ENCODE measurements around the gene PCDH7.
A peak's percentile ranks its signal among the peaks of the same experiment; 100 is the strongest.

The PCDH7 gene, protein sequence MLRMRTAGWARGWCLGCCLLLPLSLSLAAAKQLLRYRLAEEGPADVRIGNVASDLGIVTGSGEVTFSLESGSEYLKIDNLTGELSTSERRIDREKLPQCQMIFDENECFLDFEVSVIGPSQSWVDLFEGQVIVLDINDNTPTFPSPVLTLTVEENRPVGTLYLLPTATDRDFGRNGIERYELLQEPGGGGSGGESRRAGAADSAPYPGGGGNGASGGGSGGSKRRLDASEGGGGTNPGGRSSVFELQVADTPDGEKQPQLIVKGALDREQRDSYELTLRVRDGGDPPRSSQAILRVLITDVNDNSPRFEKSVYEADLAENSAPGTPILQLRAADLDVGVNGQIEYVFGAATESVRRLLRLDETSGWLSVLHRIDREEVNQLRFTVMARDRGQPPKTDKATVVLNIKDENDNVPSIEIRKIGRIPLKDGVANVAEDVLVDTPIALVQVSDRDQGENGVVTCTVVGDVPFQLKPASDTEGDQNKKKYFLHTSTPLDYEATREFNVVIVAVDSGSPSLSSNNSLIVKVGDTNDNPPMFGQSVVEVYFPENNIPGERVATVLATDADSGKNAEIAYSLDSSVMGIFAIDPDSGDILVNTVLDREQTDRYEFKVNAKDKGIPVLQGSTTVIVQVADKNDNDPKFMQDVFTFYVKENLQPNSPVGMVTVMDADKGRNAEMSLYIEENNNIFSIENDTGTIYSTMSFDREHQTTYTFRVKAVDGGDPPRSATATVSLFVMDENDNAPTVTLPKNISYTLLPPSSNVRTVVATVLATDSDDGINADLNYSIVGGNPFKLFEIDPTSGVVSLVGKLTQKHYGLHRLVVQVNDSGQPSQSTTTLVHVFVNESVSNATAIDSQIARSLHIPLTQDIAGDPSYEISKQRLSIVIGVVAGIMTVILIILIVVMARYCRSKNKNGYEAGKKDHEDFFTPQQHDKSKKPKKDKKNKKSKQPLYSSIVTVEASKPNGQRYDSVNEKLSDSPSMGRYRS (N-terminal part only)

DNA sequence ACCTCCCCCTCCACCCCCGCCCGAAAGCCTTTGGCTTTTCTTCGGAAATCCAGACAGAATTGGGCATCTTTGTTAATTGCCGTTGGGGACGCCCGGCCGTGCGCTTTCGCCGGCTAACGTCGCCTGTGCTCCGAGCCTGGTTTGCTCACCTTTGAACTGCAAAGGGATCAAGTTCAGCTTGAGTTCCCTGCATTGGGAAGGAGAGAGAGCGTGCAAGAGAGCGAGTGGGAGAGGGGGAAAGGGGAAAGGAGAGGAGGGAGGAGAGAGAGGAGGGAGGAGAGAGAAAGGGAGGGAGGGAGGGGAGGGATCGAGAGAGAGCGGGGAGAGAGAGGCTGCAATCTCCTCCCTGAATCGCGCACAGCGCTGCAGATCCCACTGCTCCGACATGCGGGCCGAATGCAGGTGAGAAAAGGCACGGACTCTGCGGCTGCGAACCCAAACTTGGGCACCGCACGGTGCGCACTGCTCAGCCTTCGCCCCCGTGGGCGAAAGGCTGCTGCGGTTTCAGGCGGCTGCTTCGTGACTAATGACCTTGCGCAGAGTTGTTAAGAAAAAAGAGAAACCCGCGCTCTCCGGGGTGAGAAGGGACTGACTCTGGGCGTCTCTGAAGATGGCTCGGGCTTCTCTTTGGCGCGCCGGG is at the start of gene PCDH7:
Gene PCDH7 (plus strand): TSS at position 349 of the 640 bp plus-strand sequence. CDS start 1,054 bp downstream, outside the sequence.
- Histone ChIP-seq H3K4me3 (ENCODE audit: low read depth in 1 of 2, low read length in 2 of 2) (peak within 1 kb of the TSS; percentile 72 to 83), H3K27ac (ENCODE audit: low read depth, low read length) (peak within 1 kb of the TSS; percentile 8), H3K36me3 (ENCODE audit: control insufficient read depth in 1 of 2, insufficient read depth in 2 of 2, low read length in 2 of 2) (no peaks in the 10 kb centered on the region), H3K27me3 (ENCODE audit: control insufficient read depth in 1 of 2, insufficient read depth in 2 of 2, low read length in 2 of 2) (peaks cover 14 to 36% of the 10 kb centered on the region in 2 donors), H3K9ac (ENCODE audit: low read depth in 1 of 2, low read length in 2 of 2) (peak within 1 kb of the TSS; percentile 43 to 60), H3K4me1 (ENCODE audit: control insufficient read depth in 1 of 2, insufficient read depth in 2 of 2, low read length in 2 of 2) (peaks cover 12 to 38% of the 10 kb centered on the region in 2 donors), H3K9me3 (ENCODE audit: control insufficient read depth in 1 of 2, low read length in 2 of 2) (no peaks in the 10 kb centered on the region)

DNA sequence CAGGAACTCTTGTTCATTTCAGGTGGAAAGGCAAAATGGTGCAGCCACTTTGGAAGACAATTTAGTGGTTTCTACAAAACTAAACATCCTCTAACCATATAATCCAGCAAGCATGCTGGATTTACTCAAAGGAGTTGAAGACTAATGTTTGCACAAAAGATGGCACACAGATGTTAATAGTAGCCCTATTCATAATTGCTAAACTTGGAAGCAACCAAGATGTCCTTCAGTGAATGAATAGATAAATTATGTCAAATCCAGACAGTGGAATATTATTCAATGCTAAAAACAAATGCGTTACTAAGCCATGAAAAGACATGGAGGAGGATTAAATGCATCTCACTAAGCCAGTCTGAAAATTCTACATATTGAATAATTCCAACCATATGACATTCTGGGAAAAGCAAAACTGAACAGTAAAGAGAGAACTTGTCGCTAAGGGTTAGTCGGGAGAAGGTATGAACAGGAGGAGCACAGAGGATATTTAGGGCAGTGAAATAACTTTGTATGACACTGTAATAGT is 48.2 kb upstream of the PCDH7 start:
- H3K27me3 ChIP-seq (ENCODE audit: control insufficient read depth in 1 of 2, insufficient read depth in 2 of 2, low read length in 2 of 2): no peaks in the 10 kb centered on the region
- H3K36me3 ChIP-seq (ENCODE audit: control insufficient read depth in 1 of 2, insufficient read depth in 2 of 2, low read length in 2 of 2): no peaks in the 10 kb centered on the region
- no peak overlapping the region for H3K27ac ChIP-seq (ENCODE audit: low read depth, low read length)
- no peak overlapping the region for H3K4me3 ChIP-seq (ENCODE audit: low read depth in 1 of 2, low read length in 2 of 2)
- no peak overlapping the region for H3K9ac ChIP-seq (ENCODE audit: low read depth in 1 of 2, low read length in 2 of 2)
- peaks cover 0 to under 1% of the 10 kb centered on the region in 2 donors for H3K9me3 ChIP-seq (ENCODE audit: control insufficient read depth in 1 of 2, low read length in 2 of 2)
- no peaks in the 10 kb centered on the region for H3K4me1 ChIP-seq (ENCODE audit: control insufficient read depth in 1 of 2, insufficient read depth in 2 of 2, low read length in 2 of 2)

DNA sequence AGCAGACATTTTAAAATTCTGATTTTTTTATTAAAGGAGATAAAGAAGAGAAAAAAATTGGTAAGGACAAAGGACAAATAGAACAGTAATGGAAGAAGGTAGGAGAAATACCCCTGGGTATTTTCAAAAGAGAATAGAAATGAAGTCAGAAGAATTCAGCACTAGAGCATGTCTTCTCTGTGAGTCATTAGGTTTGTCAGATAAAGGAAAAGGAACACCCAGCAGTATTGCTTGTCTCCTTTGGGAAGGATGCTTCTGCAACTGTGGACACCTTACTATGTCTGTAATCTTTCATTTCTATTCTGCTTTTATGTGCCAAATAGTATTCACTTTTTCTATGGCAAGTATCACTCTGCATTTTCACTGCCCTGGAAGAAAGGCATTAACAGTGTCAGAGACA is 24.0 kb upstream of the PCDH7 start:
- Histone ChIP-seq H3K4me3 (ENCODE audit: low read depth in 1 of 2, low read length in 2 of 2) (no peak overlapping the region), H3K36me3 (ENCODE audit: control insufficient read depth in 1 of 2, insufficient read depth in 2 of 2, low read length in 2 of 2) (no peaks in the 10 kb centered on the region), H3K4me1 (ENCODE audit: control insufficient read depth in 1 of 2, insufficient read depth in 2 of 2, low read length in 2 of 2) (no peaks in the 10 kb centered on the region), H3K9ac (ENCODE audit: low read depth in 1 of 2, low read length in 2 of 2) (no peak overlapping the region), H3K27me3 (ENCODE audit: control insufficient read depth in 1 of 2, insufficient read depth in 2 of 2, low read length in 2 of 2) (no peaks in the 10 kb centered on the region), H3K9me3 (ENCODE audit: control insufficient read depth in 1 of 2, low read length in 2 of 2) (no peaks in the 10 kb centered on the region), H3K27ac (ENCODE audit: low read depth, low read length) (no peak overlapping the region)

DNA sequence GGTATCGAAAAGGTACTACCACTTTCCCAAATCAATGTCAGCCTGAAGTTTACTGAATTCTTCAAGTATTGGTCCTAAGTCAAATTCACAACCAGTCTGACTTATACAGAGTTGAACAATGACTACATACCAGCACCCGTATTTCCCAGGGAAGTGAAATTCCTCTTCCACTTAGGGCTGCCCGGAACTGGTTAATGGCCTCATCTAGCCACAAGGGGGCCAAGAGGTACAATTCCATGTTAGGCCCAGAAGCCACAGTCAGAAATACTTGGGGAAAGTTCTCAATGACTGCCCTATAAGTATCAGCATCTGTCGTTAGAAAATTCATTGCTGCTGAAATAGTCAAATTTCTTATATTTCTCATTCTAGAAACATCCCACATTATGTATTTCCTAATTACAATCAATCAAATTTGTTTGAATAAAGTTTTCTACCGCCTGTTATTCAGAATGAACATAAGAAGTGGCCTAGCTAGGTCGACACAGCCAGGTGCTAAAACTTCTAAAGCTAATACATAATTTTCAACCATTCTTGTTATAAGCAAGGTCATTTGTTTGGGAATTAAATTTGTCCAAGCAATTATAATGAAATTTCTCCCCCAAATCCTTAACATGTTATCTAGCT is 5.6 kb upstream of the PCDH7 start:
- peaks cover 0 to 13% of the 10 kb centered on the region in 2 donors for H3K27me3 ChIP-seq (ENCODE audit: control insufficient read depth in 1 of 2, insufficient read depth in 2 of 2, low read length in 2 of 2)
- peaks cover 5 to 25% of the 10 kb centered on the region in 2 donors for H3K4me1 ChIP-seq (ENCODE audit: control insufficient read depth in 1 of 2, insufficient read depth in 2 of 2, low read length in 2 of 2)
- no peak overlapping the region for H3K4me3 ChIP-seq (ENCODE audit: low read depth in 1 of 2, low read length in 2 of 2)
- H3K9me3 ChIP-seq (ENCODE audit: control insufficient read depth in 1 of 2, low read length in 2 of 2): peaks cover 2 to 6% of the 10 kb centered on the region in 2 donors
- no peaks in the 10 kb centered on the region for H3K36me3 ChIP-seq (ENCODE audit: control insufficient read depth in 1 of 2, insufficient read depth in 2 of 2, low read length in 2 of 2)
- H3K27ac ChIP-seq (ENCODE audit: low read depth, low read length): no peak overlapping the region
- no peak overlapping the region for H3K9ac ChIP-seq (ENCODE audit: low read depth in 1 of 2, low read length in 2 of 2)

DNA sequence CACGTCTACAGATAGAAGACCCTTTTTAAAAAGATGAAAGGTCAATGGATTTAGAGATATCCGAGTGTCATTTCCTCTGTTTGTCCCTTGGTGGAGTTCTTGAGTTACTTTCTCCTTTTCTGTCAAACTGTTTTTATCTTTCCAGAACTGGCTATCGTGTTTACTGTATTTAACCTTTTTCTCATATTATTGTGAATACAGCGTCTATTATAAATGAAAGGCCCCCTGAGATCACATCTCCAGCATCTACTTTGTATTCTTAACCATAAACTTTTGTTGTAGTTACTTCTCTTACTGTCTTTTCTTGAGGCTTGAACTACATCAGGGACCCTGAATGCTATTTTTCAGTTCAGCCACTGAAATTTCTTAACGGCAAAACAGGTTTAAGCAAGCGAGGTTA is 4.0 kb upstream of the PCDH7 start:
- H3K27ac ChIP-seq (ENCODE audit: low read depth, low read length): no peak overlapping the region
- H3K9me3 ChIP-seq (ENCODE audit: control insufficient read depth in 1 of 2, low read length in 2 of 2): no peaks in the 10 kb centered on the region
- peaks cover 5 to 30% of the 10 kb centered on the region in 2 donors for H3K4me1 ChIP-seq (ENCODE audit: control insufficient read depth in 1 of 2, insufficient read depth in 2 of 2, low read length in 2 of 2)
- H3K4me3 ChIP-seq (ENCODE audit: low read depth in 1 of 2, low read length in 2 of 2): peak overlapping the region; percentile 32 to 60
- no peaks in the 10 kb centered on the region for H3K36me3 ChIP-seq (ENCODE audit: control insufficient read depth in 1 of 2, insufficient read depth in 2 of 2, low read length in 2 of 2)
- H3K9ac ChIP-seq (ENCODE audit: low read depth in 1 of 2, low read length in 2 of 2): no peak overlapping the region
- peaks cover 0 to 13% of the 10 kb centered on the region in 2 donors for H3K27me3 ChIP-seq (ENCODE audit: control insufficient read depth in 1 of 2, insufficient read depth in 2 of 2, low read length in 2 of 2)

DNA sequence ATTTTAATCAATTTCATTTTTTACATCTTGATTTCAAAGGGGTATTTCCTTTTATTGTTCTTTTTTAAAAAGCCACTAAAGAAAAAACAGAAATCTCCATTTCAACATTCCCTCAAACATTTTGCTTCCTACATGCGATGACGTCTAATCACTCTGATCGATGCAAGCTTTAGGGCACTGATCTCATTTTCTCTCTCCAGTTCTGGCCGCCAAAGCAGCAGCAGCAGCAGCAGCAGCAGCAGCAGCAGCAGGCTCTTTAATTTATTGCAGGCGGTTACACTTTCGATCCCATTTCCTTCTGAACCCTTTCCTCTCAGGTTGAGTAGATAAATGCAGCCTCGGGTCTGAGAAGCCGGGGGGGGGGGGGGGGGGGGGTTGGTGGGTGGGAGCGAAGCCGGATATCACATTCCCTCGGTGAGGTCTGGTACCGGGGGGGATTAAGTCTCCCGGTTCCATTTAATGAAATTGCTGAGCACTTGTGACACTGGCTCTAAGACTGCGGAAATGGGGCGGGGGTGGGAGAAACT is 3.4 kb upstream of the PCDH7 start:
- H3K27ac ChIP-seq (ENCODE audit: low read depth, low read length): no peak overlapping the region
- H3K4me1 ChIP-seq (ENCODE audit: control insufficient read depth in 1 of 2, insufficient read depth in 2 of 2, low read length in 2 of 2): peaks cover 5 to 35% of the 10 kb centered on the region in 2 donors
- no peaks in the 10 kb centered on the region for H3K9me3 ChIP-seq (ENCODE audit: control insufficient read depth in 1 of 2, low read length in 2 of 2)
- H3K9ac ChIP-seq (ENCODE audit: low read depth in 1 of 2, low read length in 2 of 2): peak overlapping the region in 1 of 2 donors; percentile 22
- no peaks in the 10 kb centered on the region for H3K36me3 ChIP-seq (ENCODE audit: control insufficient read depth in 1 of 2, insufficient read depth in 2 of 2, low read length in 2 of 2)
- peak overlapping the region; percentile 72 to 83 for H3K4me3 ChIP-seq (ENCODE audit: low read depth in 1 of 2, low read length in 2 of 2)
- peaks cover 0 to 18% of the 10 kb centered on the region in 2 donors for H3K27me3 ChIP-seq (ENCODE audit: control insufficient read depth in 1 of 2, insufficient read depth in 2 of 2, low read length in 2 of 2)

DNA sequence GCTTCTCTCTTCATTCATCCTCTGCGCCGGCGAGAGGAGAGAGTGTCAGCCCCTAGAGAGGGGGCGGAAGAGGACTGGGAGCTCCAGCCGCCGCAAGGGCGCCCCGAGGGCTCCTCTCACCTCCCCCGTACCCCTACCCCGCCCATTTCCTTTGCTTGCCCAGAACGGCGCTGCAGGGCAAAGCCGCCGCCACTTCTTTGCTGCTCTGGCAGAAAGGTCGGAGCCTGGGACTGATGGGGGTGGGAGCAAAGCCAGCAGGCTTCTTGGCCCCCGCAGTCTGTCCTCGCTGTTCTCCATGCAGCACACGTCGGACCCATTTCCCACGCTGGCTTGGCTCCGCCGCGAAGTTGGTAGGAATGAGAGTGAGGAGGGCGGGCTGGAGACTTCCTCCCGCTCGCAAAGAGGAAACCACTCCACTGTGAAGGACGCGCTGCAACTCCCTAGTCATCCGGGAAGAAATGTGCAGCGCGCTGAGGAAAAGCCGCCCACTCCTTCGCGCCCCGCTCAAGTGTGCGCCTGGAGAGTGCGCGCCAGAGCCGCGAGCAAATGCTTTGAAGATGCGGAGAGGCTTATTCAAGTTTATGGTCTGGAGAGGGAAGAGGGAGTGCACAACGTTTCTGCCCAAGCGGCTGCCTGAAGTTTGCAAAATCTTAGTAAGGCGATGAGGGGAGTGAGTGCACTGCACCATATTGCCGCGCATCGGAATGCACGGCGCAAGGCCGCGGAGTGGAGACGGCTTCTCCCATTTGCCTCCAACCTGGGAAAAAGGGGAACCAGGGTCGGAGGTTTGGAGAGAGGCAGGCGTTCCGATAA is 2.8 kb upstream of the PCDH7 start:
- no peaks in the 10 kb centered on the region for H3K9me3 ChIP-seq (ENCODE audit: control insufficient read depth in 1 of 2, low read length in 2 of 2)
- H3K4me1 ChIP-seq (ENCODE audit: control insufficient read depth in 1 of 2, insufficient read depth in 2 of 2, low read length in 2 of 2): peaks cover 8 to 38% of the 10 kb centered on the region in 2 donors
- peak overlapping the region; percentile 22 to 43 for H3K9ac ChIP-seq (ENCODE audit: low read depth in 1 of 2, low read length in 2 of 2)
- peak overlapping the region; percentile 72 to 83 for H3K4me3 ChIP-seq (ENCODE audit: low read depth in 1 of 2, low read length in 2 of 2)
- peaks cover 4 to 22% of the 10 kb centered on the region in 2 donors for H3K27me3 ChIP-seq (ENCODE audit: control insufficient read depth in 1 of 2, insufficient read depth in 2 of 2, low read length in 2 of 2)
- H3K27ac ChIP-seq (ENCODE audit: low read depth, low read length): no peak overlapping the region
- H3K36me3 ChIP-seq (ENCODE audit: control insufficient read depth in 1 of 2, insufficient read depth in 2 of 2, low read length in 2 of 2): no peaks in the 10 kb centered on the region

DNA sequence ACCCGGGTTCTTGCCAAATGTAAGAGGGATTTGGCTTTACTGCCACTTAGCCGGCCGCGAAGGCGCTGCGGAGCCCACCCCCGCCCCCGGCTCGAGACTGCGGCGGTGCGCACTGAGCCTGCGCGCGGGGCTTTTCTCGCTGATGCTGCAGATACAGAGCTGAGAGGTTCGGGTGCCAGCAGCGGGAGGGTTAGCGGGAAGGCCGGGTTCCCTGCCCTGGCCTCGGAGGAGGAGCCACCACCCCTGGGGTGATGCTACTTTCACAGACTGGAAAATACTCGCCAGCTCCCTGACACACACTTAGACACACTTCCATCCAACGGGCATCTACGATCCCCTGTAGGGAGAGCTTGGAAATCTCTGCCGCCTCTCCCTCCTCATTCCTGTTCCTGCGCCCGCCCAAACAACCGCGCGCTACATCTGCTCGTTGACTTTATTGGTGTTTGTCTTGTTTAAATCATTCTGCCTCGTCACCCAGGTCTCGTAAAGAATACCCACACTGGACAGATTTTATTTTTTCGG is 2.1 kb upstream of the PCDH7 start:
- Histone ChIP-seq H3K27ac (ENCODE audit: low read depth, low read length) (no peak overlapping the region), H3K4me3 (ENCODE audit: low read depth in 1 of 2, low read length in 2 of 2) (peak overlapping the region; percentile 72 to 83), H3K36me3 (ENCODE audit: control insufficient read depth in 1 of 2, insufficient read depth in 2 of 2, low read length in 2 of 2) (no peaks in the 10 kb centered on the region), H3K4me1 (ENCODE audit: control insufficient read depth in 1 of 2, insufficient read depth in 2 of 2, low read length in 2 of 2) (peaks cover 12 to 38% of the 10 kb centered on the region in 2 donors), H3K27me3 (ENCODE audit: control insufficient read depth in 1 of 2, insufficient read depth in 2 of 2, low read length in 2 of 2) (peaks cover 11 to 28% of the 10 kb centered on the region in 2 donors), H3K9me3 (ENCODE audit: control insufficient read depth in 1 of 2, low read length in 2 of 2) (no peaks in the 10 kb centered on the region), H3K9ac (ENCODE audit: low read depth in 1 of 2, low read length in 2 of 2) (peak overlapping the region in 1 of 2 donors; percentile 43)

Measured in duodenal mucosa (tissue), 2 donors.